HepG2 (cell line): ENCODE results near the gene GMEB1. TPM values are rescaled to one million over a fixed set of nuclear protein-coding genes. Genes with fewer than 3 reads are reported as not detected.

Experiments used
- ATAC-seq: fragments of 200-7000 bp; cut with Tn5 transposase; 3 replicates; pipeline ENCODE4 v1.9.1; 2020; ENCODE audit warnings: mild to moderate bottlenecking, moderate library complexity
- BruUV-seq: library from RNA; stranded (reverse); fragments of 400-500 nt; replicated peaks from 2 replicates; lab custom pipeline; 2021; lab: Mats Ljungman, UMichigan
- CTCF ChIA-PET: fragments of 300-600 bp; formaldehyde crosslinking; extraction: SDS; loops from one replicate; lab custom pipeline; 2021; ENCODE audit warnings: low total read pairs, inconsistent platforms, low intra/inter-chr PET ratio; lab: Yijun Ruan, JAX
- POLR2A ChIA-PET: fragments of 350-600 bp; sonication (Branson Sonifier 250); formaldehyde crosslinking; loops from one replicate; lab custom pipeline; 2020; ENCODE audit warnings: antibody characterized with exemption, inconsistent platforms; lab: Yijun Ruan, JAX
- DNase-seq: peaks from one replicate; pipeline ENCODE4 v3.0.0-alpha.2; 2015; ENCODE audit warnings: low spot score
- FAIRE-seq: peaks from 3 replicates; lab custom pipeline; 2011; peaks lifted over from hg19 to GRCh38; lab: Jason Lieb, UNC
- H2AFZ ChIP-seq: one replicate; pipeline ENCODE4 v1.6.1; 2011; ENCODE audit warnings: low read length, inconsistent platforms
- H3K27ac ChIP-seq: fragments of 300-600 bp; 3 replicates; pipeline ENCODE4 v1.8.0; 2011; ENCODE audit warnings: mixed run types, mild to moderate bottlenecking, mixed read lengths, low read length, inconsistent platforms; ENCODE audit not compliant: insufficient read depth; ENCODE audit errors: extremely low read length
- H3K27me3 ChIP-seq, 2 experiments: fragments of 200-600 bp in 1 of 2; 2 replicates in 1 of 2; 3 replicates in 1 of 2; pipeline versions ENCODE4 v1.6.0 to v1.8.0; 2011; ENCODE audit warnings: low read length in 2 of 2, mild to moderate bottlenecking in 2 of 2, moderate library complexity in 2 of 2, inconsistent platforms in 1 of 2; ENCODE audit not compliant: insufficient read depth in 2 of 2, control insufficient read depth in 1 of 2
- H3K36me3 ChIP-seq, 2 experiments: fragments of 200-600 bp in 1 of 2; replicated peaks in 1 of 2; 2 replicates in 1 of 2; 3 replicates in 1 of 2; pipeline versions ENCODE4 v1.5.1 to v1.8.0; 2011; ENCODE audit warnings: low read length in 2 of 2, inconsistent platforms in 1 of 2; ENCODE audit not compliant: insufficient read depth in 2 of 2, control insufficient read depth in 1 of 2
- H3K4me1 ChIP-seq: 2 replicates; pipeline ENCODE4 v1.5.1; 2012; ENCODE audit warnings: low read length, inconsistent platforms; ENCODE audit not compliant: insufficient read depth
- H3K4me2 ChIP-seq: 2 replicates; pipeline ENCODE4 v1.6.0; 2011; ENCODE audit warnings: low read depth, low read length, inconsistent platforms
- H3K4me3 ChIP-seq, 3 experiments: fragments of 200-600 bp in 1 of 3; sonication (generic), shearing (Covaris generic) in 1 of 3; replicated peaks in 1 of 3; 2 replicates each; pipeline ENCODE4 v1.5.1; 2011 to 2016; ENCODE audit warnings: low read length in 3 of 3, inconsistent platforms in 2 of 3, low read depth in 2 of 3, mild to moderate bottlenecking in 2 of 3, control low read depth in 1 of 3, mixed read lengths in 1 of 3; ENCODE audit not compliant: insufficient read depth in 1 of 3
- H3K79me2 ChIP-seq: one replicate; pipeline ENCODE4 v1.6.1; 2011; ENCODE audit warnings: low read length, inconsistent platforms; ENCODE audit not compliant: insufficient read depth
- H3K9ac ChIP-seq: 2 replicates; pipeline ENCODE4 v1.6.0; 2011; ENCODE audit warnings: mild to moderate bottlenecking, low read depth, low read length, inconsistent platforms; ENCODE audit not compliant: insufficient read depth
- H3K9me3 ChIP-seq: 2 replicates; pipeline ENCODE4 v1.5.1; 2012; ENCODE audit warnings: mild to moderate bottlenecking, low read length
- H4K20me1 ChIP-seq: 2 replicates; pipeline ENCODE4 v1.6.0; 2011; ENCODE audit warnings: inconsistent platforms, mild to moderate bottlenecking, low read length, moderate library complexity; ENCODE audit not compliant: insufficient read depth
- ATF4 ChIP-seq, 2 experiments: fragments of 450-650 bp in 1 of 2; sonication (generic) in 1 of 2; formaldehyde crosslinking; IDR thresholded peaks; 2 replicates each; pipeline versions ENCODE4 v1.5.0 to v1.8.0; 2020 to 2022; ENCODE audit warnings: mild to moderate bottlenecking in 1 of 2, missing genetic modification reagents in 1 of 2
- CENPBD1 ChIP-seq: sonication (generic); formaldehyde crosslinking; IDR thresholded peaks from 2 replicates; pipeline ENCODE4 v1.8.0; 2022; ENCODE audit warnings: missing genetic modification reagents, low read depth, mild to moderate bottlenecking, borderline replicate concordance
- EHMT2 ChIP-seq: fragments of 200-600 bp; sonication (generic); IDR thresholded peaks from 2 replicates; pipeline ENCODE4 v1.7.0; 2017; ENCODE audit warnings: antibody characterized with exemption, low read depth, low read length, borderline replicate concordance
- IRF9 ChIP-seq: sonication (generic); formaldehyde crosslinking; IDR thresholded peaks from 2 replicates; pipeline ENCODE4 v1.8.0; 2022; ENCODE audit warnings: missing genetic modification reagents, mild to moderate bottlenecking, borderline replicate concordance
- KDM2A ChIP-seq: sonication (generic); formaldehyde crosslinking; IDR thresholded peaks from 2 replicates; pipeline ENCODE4 v1.4.0; 2020; ENCODE audit warnings: low read depth, missing genetic modification reagents, borderline replicate concordance
- SMARCE1 ChIP-seq: fragments of 450-650 bp; IDR thresholded peaks from 2 replicates; pipeline ENCODE4 v1.6.1; 2017; ENCODE audit warnings: borderline replicate concordance
- SP140L ChIP-seq: sonication (generic); formaldehyde crosslinking; IDR thresholded peaks from 2 replicates; pipeline ENCODE4 v1.4.0; 2020; ENCODE audit warnings: missing genetic modification reagents, borderline replicate concordance
- TEAD3 ChIP-seq: optimal IDR thresholded peaks from 2 replicates; pipeline ENCODE3; 2016; ENCODE audit warnings: borderline replicate concordance
- ZHX2 ChIP-seq, 2 experiments: sonication (generic) in 1 of 2; formaldehyde crosslinking in 1 of 2; IDR thresholded peaks; 2 replicates each; pipeline versions ENCODE4 v1.6.1 to v1.9.0; 2014 to 2022; ENCODE audit warnings: antibody characterized with exemption in 1 of 2, borderline replicate concordance in 1 of 2, inconsistent platforms in 1 of 2, low read depth in 1 of 2, missing genetic modification reagents in 1 of 2
- ZNF260 ChIP-seq: sonication (generic); formaldehyde crosslinking; IDR thresholded peaks from 2 replicates; pipeline ENCODE4 v1.4.0; 2020; ENCODE audit warnings: missing genetic modification reagents, low read depth, mild to moderate bottlenecking, borderline replicate concordance
- ZNF354B ChIP-seq: sonication (generic); formaldehyde crosslinking; IDR thresholded peaks from 2 replicates; pipeline ENCODE4 v1.8.0; 2022; ENCODE audit warnings: mild to moderate bottlenecking, missing genetic modification reagents
- ZNF770 ChIP-seq: sonication (generic); formaldehyde crosslinking; IDR thresholded peaks from 2 replicates; pipeline ENCODE4 v1.5.0; 2020; ENCODE audit warnings: mild to moderate bottlenecking, missing genetic modification reagents
- WGBS: methylation state at CpG from one replicate; pipeline ENCODE4 v1.1.6; 2017; ENCODE audit warnings: low lambda C conversion rate; 5-methylcytosine and 5-hydroxymethylcytosine counted together
- in situ Hi-C: cut with HindIII; loops from 2 replicates; pipeline ENCODE4 v1.10.0; 2017; ENCODE audit warnings: low pct_unique_long_range_greater_than_20kb; ENCODE audit not compliant: extremely low pct_ligation_motif_present
- intact Hi-C: fragments of 100-400 bp; cut with micrococcal nuclease; formaldehyde crosslinking; loops from one replicate; pipeline ENCODE4 v1.10.0; 2022; ENCODE audit not compliant: unreplicated experiment
- polyA plus RNA-seq, 8 experiments: library from polyadenylated mRNA; depleted of rRNA in 3 of 8; stranded (reverse) in 7 of 8; unstranded in 1 of 8; fragments of >200 nt; fragmentation: Illumina TruSeq in 4 of 8; extraction: Trizol in 4 of 8; gene quantifications; 2 replicates each; pipeline versions ENCODE4 v1.2.1 to v1.2.3, GENCODE V29; 2011 to 2016; ENCODE audit warnings: low read depth in 4 of 8, missing spikeins in 1 of 8, mixed read lengths in 1 of 8; ENCODE audit not compliant: insufficient read depth in 1 of 8
- total RNA-seq, 5 experiments: library from RNA; depleted of rRNA; stranded (reverse); fragments of >200 nt; fragmentation: Illumina TruSeq; extraction: Trizol; gene quantifications; 2 replicates each; pipeline ENCODE4 v1.2.3, GENCODE V29; 2016; ENCODE audit warnings: low read depth in 1 of 5

GMEB1 gene
- total and polyA plus RNA-seq, 2 of the 13 experiments (the other 11 are each of a cell fraction or from before 2014, with no cell fraction given) = 3.0 to 6.0 TPM

- FAIRE-seq (peak; percentile 68), ATAC-seq (peak; percentile 84), DNase-seq (peak; percentile 87)
- Histone ChIP-seq H3K4me3 (peak overlapping the region; percentile 41 to 67 (median 53); a peak in 5 of 6 replicates), H4K20me1 (no peaks in the 10 kb centered on the region), H3K9ac (peak overlapping the region; percentile 93), H3K27ac (peak overlapping the region; percentile 100), H3K79me2 (no peaks in the 10 kb centered on the region), H3K4me2 (peak overlapping the region; percentile 86), H2AFZ (peak overlapping the region; percentile 92), H3K4me1 (peaks cover 54% of the 10 kb centered on the region), H3K27me3 (no peaks in the 10 kb centered on the region), H3K36me3 (no peaks in the 10 kb centered on the region), H3K9me3 (no peaks in the 10 kb centered on the region)
- in situ Hi-C loops = no loop called here
- BruUV-seq = no TSS peak
- intact Hi-C loops = loop anchor here (1.0 to 10.0 kb wide), 2 partner anchors 88 to 537 kb away; partner anchors contain the start of genes SRSF4 and YTHDF2
- ChIA-PET POLR2A (interaction anchor here (0.7 to 3.9 kb wide), 54 partner anchors 7 to 831 kb away, joined by 3 to 115 read pairs (median 4); partner anchors contain the start of genes ATP5IF1, EPB41, GMEB1 and MED18), CTCF (no interaction called here)
- 3% methylated on average over 18 of the region's 18 CpGs for WGBS
- TF ChIP-seq SMARCE1 (no peak), CENPBD1 (CRISPR knock-in tag) (no peak), ATF4 (CRISPR knock-in tag; IDR thresholded peaks at IDR 0.05) (peak in 1 of 2 experiments; percentile 37; a peak in 1 of 4 replicates), ZNF770 (CRISPR knock-in tag) (no peak), TEAD3 (CRISPR knock-in tag) (peak; percentile 43), IRF9 (CRISPR knock-in tag) (no peak), ZNF260 (CRISPR knock-in tag) (no peak), ZNF354B (CRISPR knock-in tag) (no peak), KDM2A (peak; percentile 54; the same call in 1 of the 2 replicates), SP140L (CRISPR knock-in tag) (no peak), EHMT2 (no peak), ZHX2 (IDR thresholded peaks at IDR 0.05; ENCODE audit: low read depth) (no peak), ZHX2 (CRISPR knock-in tag; IDR thresholded peaks at IDR 0.05; ENCODE audit: borderline replicate concordance) (no peak)
Observed at GRCh38 chr1:28648008-28648473, 20.5 kb upstream of the GMEB1 start.
